Dermis blood vessel endothelial cell (primary cell): Measurements from ENCODE around the gene APOA4. TPM values are rescaled to one million over a fixed set of nuclear protein-coding genes. Genes with fewer than 3 reads are reported as not detected.
"Not testable (repeated sequence)": the region's sequence is repeated elsewhere in the genome, so short reads cannot be mapped to it uniquely, and the experiment has no call there.

Experiments used
- DNase-seq: peaks from one replicate; pipeline ENCODE4 v3.0.0; 2010
- total RNA-seq: library from RNA; depleted of rRNA; stranded (reverse); fragments of >200 nt; gene quantifications from 2 replicates; pipeline ENCODE4 v1.2.3, GENCODE V29; 2014

The APOA4 gene
- total RNA-seq, 1 donor from 2014 or later, result not detected

- DNase-seq, result no peak
Observed at GRCh38 chr11:116829525-116830183, 6.5 kb upstream of the APOA4 start, which contains the start of gene APOC3. APOC3 (plus strand) TSS chr11:116829907; CDS start chr11:116830583, 676 bp downstream.

GRCh38 chr11:116828632-116829524, 5.8 kb upstream of the APOA4 start:
- no peak for DNase-seq

GRCh38 chr11:116827461-116827860, 4.4 kb upstream of the APOA4 start:
- no peak for DNase-seq

- no peak for DNase-seq
Observed at GRCh38 chr11:116826751-116827431, 3.8 kb upstream of the APOA4 start.

- DNase-seq, result no peak
Observed at GRCh38 chr11:116825854-116826750, 3.0 kb upstream of the APOA4 start.

- no peak for DNase-seq
Observed at GRCh38 chr11:116825434-116825833, 2.3 kb upstream of the APOA4 start.

- DNase-seq, result no peak
Observed at GRCh38 chr11:116822575-116822974, 529 bp downstream of the APOA4 start.

- DNase-seq, result no peak
Observed at GRCh38 chr11:116821050-116821918, 1.8 kb downstream of the APOA4 start.

- DNase-seq, result no peak
Observed at GRCh38 chr11:116819049-116819448, 4.1 kb downstream of the APOA4 start.

GRCh38 chr11:116814502-116814901, 8.6 kb downstream of the APOA4 start:
- DNase-seq, result no peak

- DNase-seq, result no peak
Observed at GRCh38 chr11:116813781-116814471, 9.2 kb downstream of the APOA4 start.

- DNase-seq, result no peak
Observed at GRCh38 chr11:116813170-116813569, 9.9 kb downstream of the APOA4 start.

GRCh38 chr11:116812109-116812508, 11.0 kb downstream of the APOA4 start:
- no peak for DNase-seq

GRCh38 chr11:116811194-116811593, 11.9 kb downstream of the APOA4 start:
- DNase-seq, result no peak

GRCh38 chr11:116808262-116809175, 14.6 kb downstream of the APOA4 start:
- no peak for DNase-seq

GRCh38 chr11:116807601-116808261, 15.4 kb downstream of the APOA4 start:
- DNase-seq, result no peak

GRCh38 chr11:116804001-116804400, 19.1 kb downstream of the APOA4 start:
- DNase-seq, result no peak

GRCh38 chr11:116801662-116802061, 21.4 kb downstream of the APOA4 start:
- DNase-seq, result not testable (repeated sequence)

GRCh38 chr11:116800610-116801009, 22.5 kb downstream of the APOA4 start:
- DNase-seq, result no peak
